Epidermal melanocyte (primary cell): Measurements from ENCODE around the gene SYS1.

Experiments used
- DNase-seq: peaks from one replicate; pipeline ENCODE4 v3.0.0; 2011; ENCODE audit warnings: low spot score; ENCODE audit not compliant: insufficient read length

SYS1 gene

GRCh38 chr20:45387274-45387673 lies 24.3 kb downstream of the SYS1 start:
- DNase-seq: no peak

DNA sequence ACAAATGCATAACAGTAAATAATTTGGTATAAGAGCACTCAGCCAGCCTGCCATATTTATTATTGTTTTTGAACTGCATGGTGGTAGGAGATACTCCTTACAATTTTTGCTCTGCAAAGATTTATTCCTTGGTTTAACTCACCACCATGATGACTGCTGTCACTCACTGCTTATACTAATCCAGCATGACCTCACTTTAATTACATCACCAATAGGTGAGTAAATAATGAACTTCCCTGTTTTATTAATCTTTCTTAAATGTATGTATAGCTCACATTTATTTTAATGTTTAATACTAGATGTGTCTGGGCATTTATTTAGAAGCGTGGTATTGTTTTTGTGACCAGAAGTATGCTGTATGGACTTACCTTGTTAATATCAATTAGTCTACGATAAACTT lies 28.0 kb downstream of the SYS1 start:
- DNase-seq: no peak

- no peak for DNase-seq
Observed at GRCh38 chr20:45391559-45391958, 28.6 kb downstream of the SYS1 start.

GRCh38 chr20:45392733-45393132 lies 29.8 kb downstream of the SYS1 start:
- no peak for DNase-seq

GRCh38 chr20:45394221-45395113 lies 31.5 kb downstream of the SYS1 start:
- DNase-seq: no peak

GRCh38 chr20:45395114-45395415 lies 32.1 kb downstream of the SYS1 start:
- no peak for DNase-seq

GRCh38 chr20:45399018-45399417 lies 36.1 kb downstream of the SYS1 start:
- DNase-seq: no peak

- no peak for DNase-seq
Observed at GRCh38 chr20:45400346-45401031, 37.5 kb downstream of the SYS1 start.

DNA sequence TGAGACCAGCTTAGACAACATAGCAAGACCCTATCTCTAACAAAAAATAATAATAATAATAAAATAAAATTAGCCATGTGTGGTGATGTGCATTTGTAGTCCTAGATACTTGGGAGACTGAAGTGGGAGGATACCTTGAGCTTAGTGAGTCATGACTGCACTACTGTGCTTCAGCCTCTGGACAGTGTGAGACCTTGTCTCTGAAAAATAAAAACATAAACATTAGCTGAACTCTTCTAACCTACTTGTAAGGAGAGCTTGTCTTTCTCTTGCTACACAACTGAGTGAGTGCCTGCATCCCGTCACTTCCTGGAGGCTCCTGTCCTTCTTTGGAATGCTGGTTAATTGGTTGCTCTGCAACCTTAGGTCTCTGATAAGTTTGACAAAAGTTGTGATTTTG lies 40.0 kb downstream of the SYS1 start:
- DNase-seq: no peak

DNA sequence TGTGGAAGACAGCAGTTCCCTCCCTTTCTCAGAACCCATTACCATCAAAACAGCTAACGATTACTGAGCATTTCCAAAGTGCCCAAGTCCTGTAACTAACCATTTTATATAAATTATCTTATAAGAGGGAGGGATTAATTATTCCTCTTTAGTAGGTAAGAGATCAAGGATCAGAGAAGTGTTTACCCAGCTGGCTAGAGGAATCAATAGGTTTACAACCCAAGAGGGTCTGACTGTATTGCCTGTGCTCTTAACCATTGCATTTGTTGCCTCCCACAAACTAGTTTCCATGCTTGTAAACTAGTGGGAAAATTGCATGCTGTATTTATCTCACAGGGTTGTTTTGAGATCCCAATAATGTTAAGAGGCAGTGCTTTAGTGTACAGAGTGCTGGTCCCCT lies 41.5 kb downstream of the SYS1 start:
- DNase-seq: no peak

GRCh38 chr20:45405571-45406259 lies 42.8 kb downstream of the SYS1 start:
- DNase-seq: no peak

GRCh38 chr20:45406260-45407066 lies 43.5 kb downstream of the SYS1 start:
- no peak for DNase-seq

DNA sequence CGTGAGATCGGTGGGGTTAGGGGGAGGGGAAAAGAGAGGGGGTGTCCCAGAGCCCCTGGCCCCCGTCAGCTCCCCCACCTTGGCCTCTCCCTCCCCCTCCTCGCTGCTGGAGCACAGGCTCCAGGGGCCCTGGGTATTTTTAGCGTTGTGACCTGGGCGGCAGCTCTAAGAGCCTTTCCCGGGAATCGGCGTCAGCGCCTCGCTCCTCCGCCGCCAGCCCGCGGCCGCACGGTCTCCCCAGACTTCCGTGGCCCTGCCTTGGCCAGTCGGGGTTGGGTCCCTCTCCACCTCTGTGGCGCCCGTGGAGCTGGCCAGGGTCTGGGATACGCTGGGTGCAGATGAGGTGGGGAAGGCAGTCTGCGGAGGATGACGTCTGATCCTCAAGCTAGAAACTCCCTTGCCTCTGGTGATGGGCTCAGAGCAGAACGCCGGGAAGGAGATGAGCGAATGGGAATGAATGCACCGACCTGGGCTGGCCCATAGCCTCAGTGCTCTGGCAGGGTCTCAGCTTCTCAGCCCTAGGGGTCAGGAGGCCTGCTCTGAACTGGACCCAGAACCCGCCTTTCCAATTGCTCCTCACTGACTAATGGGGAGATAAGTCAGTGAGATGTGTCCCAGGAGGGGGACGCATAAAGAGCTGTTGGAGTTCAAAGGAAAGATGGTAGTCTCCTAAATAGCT lies 44.2 kb downstream of the SYS1 start:
- DNase-seq: no peak

DNA sequence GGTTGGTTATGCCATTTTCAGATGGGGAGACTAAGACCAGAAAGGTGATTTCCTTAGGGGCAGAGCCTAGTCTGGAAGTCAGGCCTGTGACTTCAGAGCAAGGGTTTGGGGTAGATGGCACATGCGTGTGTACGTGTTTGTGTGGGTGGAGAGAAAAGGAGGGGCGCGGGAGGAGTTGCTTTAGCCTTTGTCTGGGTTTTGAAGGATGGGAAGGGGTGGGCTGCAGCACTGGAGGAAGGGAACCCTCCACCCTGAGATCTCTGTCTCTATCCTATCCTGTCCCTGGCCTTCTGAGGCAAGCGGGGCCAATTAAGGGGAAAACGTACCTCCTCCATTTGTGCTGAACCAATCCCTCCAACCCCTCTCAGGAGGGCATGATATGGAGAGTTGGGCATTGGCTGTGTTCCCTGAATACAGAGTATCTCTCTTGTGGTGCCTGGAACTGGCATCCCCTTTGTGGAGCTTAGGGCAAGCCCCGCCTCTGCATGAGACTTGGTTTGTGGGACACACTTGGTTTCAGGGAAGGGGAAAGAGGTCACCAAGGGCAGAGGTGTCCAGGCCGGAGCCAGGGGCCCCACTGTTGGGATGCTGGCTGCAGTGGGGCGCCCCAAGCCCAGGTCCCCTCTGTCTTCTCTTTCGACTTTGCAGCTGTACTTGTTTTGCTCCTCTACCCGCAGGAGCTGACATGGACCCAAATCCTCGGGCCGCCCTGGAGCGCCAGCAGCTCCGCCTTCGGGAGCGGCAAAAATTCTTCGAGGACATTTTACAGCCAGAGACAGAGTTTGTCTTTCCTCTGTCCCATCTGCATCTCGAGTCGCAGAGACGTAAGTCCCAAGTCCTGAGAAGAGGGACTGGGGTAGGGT lies 45.1 kb downstream of the SYS1 start, which contains the start of gene DBNDD2:
DBNDD2 (plus strand) TSS at position 507 of the 863 bp plus-strand sequence; CDS start at position 686, 179 bp downstream.
- no peak for DNase-seq

DNA sequence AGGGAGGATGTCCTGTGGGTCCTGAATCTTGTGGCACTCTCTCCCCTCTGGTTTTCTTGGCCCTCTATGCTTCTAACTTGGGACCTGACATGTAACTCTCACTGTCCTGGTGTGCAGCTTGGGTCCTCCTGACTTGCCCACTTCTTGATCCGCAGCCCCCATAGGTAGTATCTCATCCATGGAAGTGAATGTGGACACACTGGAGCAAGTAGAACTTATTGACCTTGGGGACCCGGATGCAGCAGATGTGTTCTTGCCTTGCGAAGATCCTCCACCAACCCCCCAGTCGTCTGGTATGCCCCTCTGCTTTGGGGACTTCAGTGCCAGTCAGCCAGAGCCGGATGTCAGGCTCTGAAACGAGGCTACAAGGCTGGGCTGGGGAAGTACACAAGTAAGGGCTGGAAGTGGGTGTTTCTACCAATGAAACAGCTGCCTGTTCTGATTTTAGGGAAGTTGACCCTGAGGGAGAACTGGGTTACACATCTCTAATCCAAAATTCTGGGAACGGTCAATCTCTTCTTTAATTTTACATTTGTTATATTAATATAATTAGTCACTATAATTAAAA lies 45.8 kb downstream of the SYS1 start:
- DNase-seq: no peak

- no peak for DNase-seq
Observed at GRCh38 chr20:45409521-45410272, 46.7 kb downstream of the SYS1 start.

DNA sequence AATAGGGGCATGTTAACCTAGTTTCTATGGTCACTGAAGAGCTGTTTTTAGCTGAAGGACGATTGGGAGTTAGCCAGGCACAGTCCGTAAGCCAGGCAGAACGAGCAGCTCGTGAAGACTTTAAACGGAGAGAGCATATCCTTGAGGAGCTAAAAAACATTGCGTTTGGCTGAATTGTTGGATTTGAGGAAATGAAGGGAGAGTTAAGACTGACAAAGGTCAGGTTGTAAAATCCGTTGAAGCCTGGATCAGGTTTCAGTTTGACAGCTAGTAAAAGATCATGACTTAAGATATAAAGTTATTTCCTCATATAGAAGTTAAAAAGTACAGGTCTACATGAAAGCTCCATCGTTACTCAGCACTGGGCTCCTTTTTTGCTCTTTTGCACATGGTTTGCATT lies 47.9 kb downstream of the SYS1 start:
- DNase-seq: no peak

GRCh38 chr20:45412653-45413052 lies 49.7 kb downstream of the SYS1 start:
- no peak for DNase-seq

GRCh38 chr20:45413479-45413878 lies 50.5 kb downstream of the SYS1 start:
- DNase-seq: no peak
